Raji (cell line): ENCODE data around the gene UNC45B.
A peak's percentile ranks its signal among the peaks of the same experiment; 100 is the strongest.

Experiments used
- POLR2A ChIP-seq: IDR thresholded peaks from 2 replicates; pipeline ENCODE4 v1.6.1; 2011; ENCODE audit warnings: low read depth, low read length, control low read depth; ENCODE audit not compliant: insufficient read depth

Gene UNC45B

DNA sequence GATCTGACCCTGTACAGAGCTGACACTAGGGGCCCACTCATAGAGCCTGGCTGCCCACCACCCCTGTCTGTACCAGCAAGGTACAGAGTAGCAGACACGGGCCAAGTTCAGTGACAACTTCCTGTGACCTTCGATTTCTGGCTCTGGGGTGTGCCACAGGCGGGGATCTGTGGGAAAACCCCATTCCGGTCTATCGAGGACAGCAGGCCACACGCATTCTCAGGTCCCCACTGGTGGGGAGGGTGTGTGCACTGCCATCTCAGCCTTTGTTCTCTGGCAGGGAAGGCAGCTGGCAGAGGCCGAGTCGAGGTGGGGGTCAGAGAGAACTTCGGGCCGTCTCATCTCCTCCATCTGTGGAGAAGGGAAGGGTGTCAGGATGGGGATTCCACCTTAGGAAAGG, 15.5 kb upstream of the UNC45B start:
- TF ChIP-seq POLR2A = no peak

DNA sequence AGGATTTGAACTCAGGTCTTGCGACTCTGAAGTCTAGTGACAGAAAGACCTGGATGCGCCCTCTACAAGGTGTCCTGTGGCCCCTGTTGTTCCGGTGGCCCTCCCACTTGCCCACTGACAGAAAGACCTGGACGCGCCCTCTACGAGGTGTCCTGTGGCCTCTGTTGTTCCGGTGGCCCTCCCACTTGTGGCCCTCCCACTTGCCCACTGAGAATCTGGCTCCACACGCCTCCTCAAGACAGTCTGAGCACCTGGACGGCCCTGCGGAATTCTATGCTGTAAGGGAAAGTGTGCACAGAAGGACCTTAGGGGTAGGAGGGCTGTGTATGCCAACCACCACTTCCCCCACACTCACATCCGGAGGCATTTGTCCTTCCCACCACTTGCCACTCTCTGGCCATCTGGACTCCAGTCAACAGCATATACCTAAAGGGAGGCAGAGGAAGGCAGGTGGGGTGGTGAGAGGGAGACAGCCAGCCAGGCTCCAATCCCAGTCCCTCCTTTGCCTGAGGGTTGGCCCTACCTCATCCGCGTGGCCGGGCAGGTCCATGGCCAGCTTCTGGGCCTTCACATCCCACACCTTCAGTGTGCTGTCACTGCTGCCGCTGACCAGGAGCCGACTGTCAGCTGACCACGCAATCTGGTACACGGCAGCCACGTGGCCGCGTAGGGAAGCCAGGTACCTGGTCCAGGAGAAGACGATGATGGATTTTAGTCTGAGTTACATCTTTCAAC, 14.6 kb upstream of the UNC45B start:
- no peak for TF ChIP-seq POLR2A

- no peak for TF ChIP-seq POLR2A
These were observed 12.3 kb upstream of the UNC45B start for GRCh38 chr17:35135322-35135721.

DNA sequence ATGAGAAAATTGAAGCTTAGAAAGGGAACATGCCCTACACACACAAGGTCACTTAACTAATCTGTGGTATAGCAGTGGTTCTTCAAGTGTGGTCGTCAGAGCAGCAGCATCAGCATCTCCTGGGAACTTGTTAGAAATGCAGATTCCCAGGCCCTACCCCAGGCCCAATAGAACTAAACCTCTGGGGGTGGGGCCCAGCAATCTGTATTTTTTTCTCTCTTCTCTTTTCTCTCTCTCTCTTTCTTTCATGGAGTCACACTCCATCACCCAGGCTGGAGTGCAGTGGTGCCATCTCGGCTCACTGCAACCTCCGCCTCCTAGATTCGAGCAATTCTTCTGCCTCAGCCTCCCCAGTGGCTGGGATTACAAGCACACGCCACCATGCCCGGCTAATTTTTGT, 9.4 kb upstream of the UNC45B start:
- no peak for TF ChIP-seq POLR2A

DNA sequence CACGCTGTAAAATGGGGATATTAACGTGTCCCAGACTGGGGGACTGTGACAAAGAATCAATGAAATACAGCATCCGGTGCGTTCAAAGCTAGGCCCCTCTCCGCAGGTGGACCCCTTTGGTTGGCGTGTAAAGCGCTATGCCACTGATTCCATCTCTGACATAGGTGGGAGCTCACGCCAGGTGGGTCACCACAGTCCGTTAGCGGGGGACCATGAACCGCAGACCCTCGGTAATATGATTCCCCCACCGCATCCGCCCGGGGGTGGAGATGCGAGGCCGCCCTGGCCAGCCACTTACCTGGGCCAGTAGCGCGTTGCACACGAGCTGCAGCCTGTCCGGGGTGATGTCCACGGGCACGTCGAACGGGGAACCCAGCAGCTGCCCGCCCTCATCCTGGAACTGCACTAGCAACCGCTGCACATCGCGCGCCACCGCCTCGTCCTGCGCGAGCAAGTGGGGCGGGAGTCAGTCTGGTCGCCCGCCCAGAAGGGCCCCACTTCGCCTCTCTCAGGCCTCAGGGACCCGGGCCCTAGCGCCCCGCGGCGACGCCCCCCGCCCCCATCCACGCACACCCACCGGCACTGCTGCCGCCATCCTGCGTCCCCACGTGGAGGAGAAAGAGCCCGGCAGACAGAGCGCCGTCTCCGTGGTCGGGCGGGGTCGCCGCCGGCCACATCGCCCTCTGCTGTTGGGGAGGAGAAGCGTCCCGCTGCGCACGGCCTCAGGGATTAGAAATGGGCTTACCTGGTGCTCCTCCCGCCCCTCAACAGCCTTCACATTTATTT, 5.7 kb upstream of the UNC45B start, which contains the start of gene NLE1:
Gene NLE1 (minus strand): TSS at position 623 of the 786 bp plus-strand sequence. CDS start 28 bp downstream, at position 595.
- TF ChIP-seq POLR2A = peak; percentile 76

GRCh38 chr17:35142467-35142796, 5.2 kb upstream of the UNC45B start:
- no peak for TF ChIP-seq POLR2A

DNA sequence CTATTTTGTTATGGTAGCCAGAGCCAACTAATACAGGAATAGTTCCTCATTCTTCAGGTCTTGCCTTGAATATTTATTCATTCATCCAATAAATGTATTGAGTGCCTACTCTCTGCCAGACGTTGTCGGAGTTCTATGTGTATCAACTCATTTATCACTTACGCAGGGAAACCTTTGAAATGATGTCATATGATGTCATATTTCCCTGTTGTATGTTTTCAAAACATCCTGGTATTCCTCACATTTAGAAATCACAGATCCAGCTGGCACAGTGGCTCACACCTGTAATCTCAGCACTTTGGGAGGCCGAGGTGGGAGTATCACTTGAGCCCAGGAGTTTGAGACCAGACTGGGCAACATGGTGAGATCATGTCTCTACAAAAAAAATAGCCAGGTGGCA, 2.8 kb upstream of the UNC45B start:
- no peak for TF ChIP-seq POLR2A

- no peak for TF ChIP-seq POLR2A
These were observed 1.3 kb upstream of the UNC45B start for GRCh38 chr17:35146214-35146833.

DNA sequence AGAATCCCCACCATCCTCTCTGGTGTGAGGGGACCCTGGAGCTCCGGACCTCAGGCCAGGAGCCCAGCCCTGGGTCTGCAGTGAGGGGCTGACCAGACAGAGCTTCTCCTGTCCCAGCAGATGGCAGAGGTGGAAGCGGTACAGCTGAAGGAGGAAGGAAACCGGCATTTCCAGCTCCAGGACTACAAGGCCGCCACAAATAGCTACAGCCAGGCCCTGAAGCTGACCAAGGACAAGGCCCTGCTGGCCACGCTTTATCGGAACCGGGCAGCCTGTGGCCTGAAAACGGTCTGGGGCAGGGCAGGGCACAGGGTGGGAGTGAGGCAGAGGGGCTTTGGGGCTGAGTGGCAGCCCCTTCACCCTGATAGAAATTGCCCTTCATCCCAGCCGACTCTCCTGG, 527 bp downstream of the UNC45B start:
- no peak for TF ChIP-seq POLR2A

DNA sequence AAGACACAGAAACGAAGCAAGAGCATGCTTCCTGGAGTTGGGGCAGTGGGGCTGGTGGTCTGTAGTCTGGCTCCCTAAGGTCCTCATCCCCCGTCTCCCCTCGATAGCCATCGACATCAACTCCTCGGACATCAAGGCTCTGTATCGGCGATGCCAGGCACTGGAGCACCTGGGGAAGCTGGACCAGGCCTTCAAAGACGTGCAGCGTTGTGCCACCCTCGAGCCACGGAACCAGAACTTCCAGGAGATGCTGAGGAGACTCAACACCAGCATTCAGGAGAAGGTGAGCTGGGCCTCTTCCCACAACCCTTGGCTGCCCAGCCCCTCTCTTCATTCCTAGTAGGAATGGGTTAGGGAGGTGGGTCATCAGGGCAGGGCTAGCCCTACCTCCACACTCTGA, 2.3 kb downstream of the UNC45B start:
- no peak for TF ChIP-seq POLR2A

GRCh38 chr17:35152421-35153140, 5.0 kb downstream of the UNC45B start:
- no peak for TF ChIP-seq POLR2A

DNA sequence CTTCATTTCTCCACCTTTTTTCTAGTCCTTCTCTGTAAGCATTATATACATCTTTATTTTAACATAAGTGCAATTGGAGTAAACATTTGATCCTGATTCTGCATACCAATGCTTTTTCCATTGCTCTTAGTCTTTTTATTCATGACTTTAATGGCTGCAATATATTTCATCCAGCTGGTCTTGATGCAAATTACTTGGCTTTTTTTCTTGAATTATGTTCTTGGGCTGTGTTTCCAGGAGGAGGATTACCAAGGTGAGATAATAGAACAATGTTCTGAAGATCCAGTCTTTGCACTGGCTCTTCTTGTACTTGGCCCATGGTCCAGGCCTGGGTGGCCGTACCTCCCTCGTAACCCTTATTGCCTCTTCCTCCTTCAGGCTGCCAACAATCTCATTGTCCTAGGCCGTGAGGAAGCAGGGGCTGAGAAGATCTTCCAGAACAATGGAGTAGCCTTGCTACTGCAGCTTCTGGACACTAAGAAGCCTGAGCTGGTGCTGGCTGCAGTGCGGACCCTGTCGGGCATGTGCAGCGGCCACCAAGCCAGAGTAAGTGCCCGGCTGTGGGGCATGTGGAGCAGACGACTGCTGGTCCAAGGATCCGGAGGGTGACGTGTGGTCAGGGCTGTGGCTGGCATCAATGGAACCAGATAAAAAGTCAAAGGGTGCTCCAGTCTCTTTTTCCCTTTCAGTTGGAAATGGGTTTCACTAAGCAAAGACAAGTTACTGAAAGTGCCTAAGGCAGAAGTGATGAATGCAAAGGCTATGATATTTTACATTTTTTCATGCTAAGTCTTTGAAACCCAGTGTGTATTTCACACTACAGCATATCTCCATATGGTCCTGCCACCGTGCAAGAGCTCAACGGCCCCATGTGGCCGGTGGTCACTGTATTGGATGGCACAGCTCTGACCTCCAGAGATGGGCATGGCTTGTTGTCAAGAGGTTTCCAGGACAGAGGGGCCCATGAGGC, 6.9 kb downstream of the UNC45B start:
- TF ChIP-seq POLR2A = no peak

- TF ChIP-seq POLR2A = no peak
These were observed 7.6 kb downstream of the UNC45B start for GRCh38 chr17:35155246-35155645.

DNA sequence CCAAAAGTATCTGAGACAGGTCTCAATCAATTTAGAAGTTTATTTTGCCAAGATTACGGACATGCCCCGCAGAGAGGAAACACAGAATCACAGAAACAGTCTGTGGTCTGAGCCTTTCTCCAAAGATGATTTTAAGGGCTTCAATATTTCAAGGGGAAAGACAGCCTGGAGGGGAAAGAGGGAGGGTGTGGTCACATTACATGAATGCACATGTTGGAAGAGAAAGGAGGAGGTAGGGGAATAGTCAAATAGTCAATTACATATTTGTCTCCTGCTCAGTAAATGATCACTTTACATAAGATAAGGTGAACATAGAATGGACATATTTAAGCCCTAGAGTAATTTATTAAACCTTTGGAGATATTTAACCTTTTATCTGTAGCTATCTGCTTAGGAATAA, 12.3 kb downstream of the UNC45B start:
- no peak for TF ChIP-seq POLR2A
